KMS-11 (cell line): ENCODE data around the gene MICAL3.

Experiments used
- H2AFZ ChIP-seq: fragments of 200-600 bp; sonication (generic); 2 replicates; pipeline ENCODE4 v1.6.1; 2016; ENCODE audit warnings: antibody characterized with exemption, mixed run types, low read depth
- H3K27ac ChIP-seq: fragments of 200-600 bp; sonication (generic); 2 replicates; pipeline ENCODE4 v1.6.1; 2016; ENCODE audit warnings: mild to moderate bottlenecking, mixed run types
- H3K27me3 ChIP-seq: fragments of 200-600 bp; sonication (generic); 2 replicates; pipeline ENCODE4 v1.6.1; 2017; ENCODE audit warnings: mild to moderate bottlenecking, low read depth, mixed run types, moderate library complexity; ENCODE audit not compliant: insufficient read depth
- H3K36me3 ChIP-seq: fragments of 200-600 bp; sonication (generic); 2 replicates; pipeline ENCODE4 v1.6.1; 2017; ENCODE audit warnings: mild to moderate bottlenecking, mixed run types; ENCODE audit not compliant: insufficient read depth
- H3K4me1 ChIP-seq: fragments of 200-600 bp; sonication (generic); 2 replicates; pipeline ENCODE4 v1.6.1; 2016; ENCODE audit warnings: mild to moderate bottlenecking, low read depth, mixed run types; ENCODE audit not compliant: poor library complexity, severe bottlenecking
- H3K4me2 ChIP-seq: fragments of 200-600 bp; sonication (generic); 2 replicates; pipeline ENCODE4 v1.7.0; 2016; ENCODE audit warnings: mild to moderate bottlenecking, mixed run types
- H3K4me3 ChIP-seq: fragments of 200-600 bp; sonication (generic); IDR thresholded peaks from 2 replicates; pipeline ENCODE4 v1.6.1; 2017; ENCODE audit warnings: low read depth, low read length, mixed read lengths; ENCODE audit not compliant: insufficient read depth
- H3K79me2 ChIP-seq: fragments of 200-600 bp; sonication (generic); 2 replicates; pipeline ENCODE4 v1.6.1; 2016; ENCODE audit warnings: low read depth, mixed run types; ENCODE audit not compliant: insufficient read depth
- H3K9ac ChIP-seq: fragments of 200-600 bp; sonication (generic); 2 replicates; pipeline ENCODE4 v1.6.1; 2016; ENCODE audit warnings: mild to moderate bottlenecking, mixed run types
- H4K20me1 ChIP-seq: fragments of 200-600 bp; sonication (generic); 2 replicates; pipeline ENCODE4 v1.6.1; 2016; ENCODE audit warnings: mild to moderate bottlenecking, mixed run types; ENCODE audit not compliant: insufficient read depth
- CTCF ChIP-seq: fragments of 200-600 bp; sonication (generic); conservative IDR thresholded peaks from 2 replicates; pipeline ENCODE4 v1.6.1; 2017; ENCODE audit warnings: low read depth, mild to moderate bottlenecking, antibody characterized with exemption, low read length, moderate library complexity, mixed read lengths

The MICAL3 gene

GRCh38 chr22:17962168-17962567 is 62.2 kb downstream of the MICAL3 start:
- Histone ChIP-seq H4K20me1 (peaks cover 4% of the 10 kb centered on the region; the same call in 1 of the 2 replicates), H3K4me2 (no peak overlapping the region), H2AFZ (no peak overlapping the region), H3K27ac (no peak overlapping the region), H3K4me3 (no peak overlapping the region), H3K4me1 (no peaks in the 10 kb centered on the region), H3K9ac (no peak overlapping the region), H3K36me3 (no peaks in the 10 kb centered on the region), H3K79me2 (peaks cover 52% of the 10 kb centered on the region; the same call in 1 of the 2 replicates), H3K27me3 (no peaks in the 10 kb centered on the region)
- TF ChIP-seq CTCF: no peak

- no peaks in the 10 kb centered on the region for H3K36me3 ChIP-seq
- H3K79me2 ChIP-seq: peaks cover 54% of the 10 kb centered on the region; the same call in 1 of the 2 replicates
These were observed 63.0 kb downstream of the MICAL3 start for GRCh38 chr22:17961446-17961729.

GRCh38 chr22:17960695-17961445 is 63.5 kb downstream of the MICAL3 start:
- no peak overlapping the region for H2AFZ ChIP-seq
- H3K79me2 ChIP-seq: peaks cover 49% of the 10 kb centered on the region; the same call in 1 of the 2 replicates
- H3K36me3 ChIP-seq: no peaks in the 10 kb centered on the region
- no peaks in the 10 kb centered on the region for H4K20me1 ChIP-seq
- no peak overlapping the region for H3K27ac ChIP-seq
- H3K9ac ChIP-seq: no peak overlapping the region
- H3K4me3 ChIP-seq: no peak overlapping the region
- H3K4me1 ChIP-seq: no peaks in the 10 kb centered on the region
- no peak for TF ChIP-seq CTCF
- no peak overlapping the region for H3K4me2 ChIP-seq
- H3K27me3 ChIP-seq: no peaks in the 10 kb centered on the region

More at GRCh38 chr22:17961446-17961729, 63.0 kb downstream of the MICAL3 start:
- no peak overlapping the region for H3K27ac ChIP-seq
- H3K9ac ChIP-seq: no peak overlapping the region
- TF ChIP-seq CTCF: no peak
- no peaks in the 10 kb centered on the region for H3K27me3 ChIP-seq
- H3K4me1 ChIP-seq: no peaks in the 10 kb centered on the region
- no peak overlapping the region for H3K4me3 ChIP-seq
- 0 out of 2 replicates have a peak, but pooled peaks cover under 1% of the 10 kb centered on the region for H4K20me1 ChIP-seq
- no peak overlapping the region for H2AFZ ChIP-seq
- no peak overlapping the region for H3K4me2 ChIP-seq

GRCh38 chr22:17960011-17960410 is 64.3 kb downstream of the MICAL3 start:
- H3K4me2 ChIP-seq: no peak overlapping the region
- peaks cover 50% of the 10 kb centered on the region; the same call in 1 of the 2 replicates for H3K79me2 ChIP-seq
- no peaks in the 10 kb centered on the region for H4K20me1 ChIP-seq
- H3K4me3 ChIP-seq: no peak overlapping the region
- no peak for TF ChIP-seq CTCF
- H3K27me3 ChIP-seq: no peaks in the 10 kb centered on the region
- no peaks in the 10 kb centered on the region for H3K36me3 ChIP-seq
- H3K4me1 ChIP-seq: no peaks in the 10 kb centered on the region
- no peak overlapping the region for H3K27ac ChIP-seq
- H3K9ac ChIP-seq: no peak overlapping the region
- no peak overlapping the region for H2AFZ ChIP-seq
